Measurements from ENCODE around the gene BAHCC1. TPM values are rescaled to one million over a fixed set of nuclear protein-coding genes. Genes with fewer than 3 reads are reported as not detected.

BAHCC1 gene
- total RNA-seq, 1 donor from 2014 or later, result 3.4 TPM

DNA sequence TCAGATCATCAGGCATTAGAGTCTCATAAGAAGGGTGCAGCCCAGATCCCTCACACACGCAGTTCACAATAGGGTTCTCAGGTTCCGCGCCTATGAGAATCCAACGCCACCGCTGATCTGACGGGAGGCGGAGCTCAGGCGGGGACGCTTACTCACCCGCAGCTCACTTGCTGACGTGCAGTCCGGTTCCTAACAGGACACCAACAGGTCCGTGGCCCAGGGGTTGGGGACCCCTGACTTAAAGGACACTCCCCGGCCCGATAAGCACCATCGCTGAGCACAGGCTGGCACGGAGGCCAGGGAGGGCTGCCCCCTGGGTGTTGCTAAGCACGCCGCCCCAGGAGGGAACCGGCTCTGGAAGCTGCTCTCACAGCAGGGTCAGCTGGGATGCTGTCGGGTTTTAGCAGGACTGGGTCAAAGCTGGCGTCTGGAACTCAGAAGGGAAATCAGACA is 30.1 kb upstream of the BAHCC1 start:
- Histone ChIP-seq H3K27ac (no peak overlapping the region), H3F3A (ENCODE audit: low read depth) (peaks cover 4% of the 10 kb centered on the region), H3K9me3 (ENCODE audit: low read depth) (no peaks in the 10 kb centered on the region), H4K20me1 (ENCODE audit: low read depth) (no peaks in the 10 kb centered on the region), H3K36me3 (no peaks in the 10 kb centered on the region), H3K79me2 (ENCODE audit: low read depth) (no peaks in the 10 kb centered on the region), H3K4me3 (peak overlapping the region; percentile 44), H3K9ac (no peak overlapping the region), H2AFZ (replicated peaks) (peak overlapping the region; percentile 86), H3K27me3 (peaks cover 56% of the 10 kb centered on the region), H3K4me2 (peak overlapping the region; percentile 79), H3K4me1 (peaks cover 14% of the 10 kb centered on the region)
- no peaks in the 10 kb centered on the region for H3K36me3 Mint-ChIP-seq
- TF ChIP-seq EZH2phosphoT487 (IDR thresholded peaks at IDR 0.05) (peak; percentile 33), EZH2 (IDR thresholded peaks at IDR 0.05) (no peak)
- peaks cover 16% of the 10 kb centered on the region for H3K27me3 Mint-ChIP-seq (ENCODE audit: insufficient read depth, low read depth)
- no peaks in the 10 kb centered on the region for H3K9me3 Mint-ChIP-seq
- DNase-seq (ENCODE audit: low spot score), result peak; percentile 85
- H3K4me3 Mint-ChIP-seq, result peak overlapping the region; percentile 71
- peaks cover 23% of the 10 kb centered on the region for H3K4me1 Mint-ChIP-seq
- H3K27ac Mint-ChIP-seq, result peak overlapping the region; percentile 76

DNA sequence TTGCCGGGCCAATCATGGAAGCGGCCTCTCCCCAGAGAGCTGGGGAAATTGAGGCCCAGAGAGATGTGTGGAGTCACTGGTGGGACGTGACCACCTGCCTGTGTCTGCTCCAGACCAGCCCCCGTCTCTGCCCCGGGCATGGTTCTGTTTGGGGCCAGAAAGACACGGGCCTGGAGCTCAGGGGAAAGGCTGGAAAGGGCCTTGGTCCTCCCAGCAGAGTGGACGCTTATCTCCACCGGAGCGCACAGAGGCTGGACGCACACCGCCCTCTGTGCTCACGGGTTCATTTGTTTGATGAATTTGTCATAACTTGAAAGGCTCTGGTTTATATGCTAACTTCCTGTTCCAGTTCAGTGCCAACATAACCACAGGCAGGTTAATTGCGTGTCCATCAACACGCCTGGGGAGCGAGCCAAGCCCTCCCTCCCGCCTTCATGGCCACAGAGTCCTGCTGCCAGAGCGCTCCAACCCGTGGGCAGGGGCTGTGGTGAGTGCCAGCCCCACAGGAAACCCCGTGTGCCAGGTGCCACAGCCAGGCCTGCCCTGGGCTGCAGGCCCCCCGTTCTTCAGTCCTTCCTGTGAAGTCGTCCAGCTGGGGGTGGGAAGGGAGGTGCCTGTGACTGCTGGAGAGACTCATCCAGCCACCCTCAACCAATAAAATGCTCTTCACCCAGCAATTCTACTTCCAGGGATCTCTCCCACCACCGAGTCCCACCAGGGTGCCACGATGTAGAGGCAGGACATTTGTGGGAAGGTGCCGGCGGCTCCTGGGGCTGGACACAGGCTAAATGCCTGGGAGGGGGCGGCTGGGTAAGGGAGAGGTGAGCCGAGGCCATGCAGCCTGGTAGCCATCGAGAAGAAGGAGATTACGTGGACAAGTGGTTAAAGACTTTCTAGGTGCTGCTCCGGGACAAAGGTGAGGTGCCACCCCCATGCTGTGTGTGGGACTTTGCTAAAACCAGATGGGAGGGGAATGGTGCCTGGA is 29.4 kb upstream of the BAHCC1 start:
- H4K20me1 ChIP-seq (ENCODE audit: low read depth), result no peaks in the 10 kb centered on the region
- peaks cover 14% of the 10 kb centered on the region for H3K4me1 ChIP-seq
- DNase-seq (ENCODE audit: low spot score), result no peak
- Mint-ChIP-seq H3K27ac (peak overlapping the region; percentile 76), H3K9me3 (no peaks in the 10 kb centered on the region), H3K4me3 (peak overlapping the region; percentile 71), H3K27me3 (ENCODE audit: insufficient read depth, low read depth) (peaks cover 14% of the 10 kb centered on the region), H3K36me3 (no peaks in the 10 kb centered on the region), H3K4me1 (peaks cover 23% of the 10 kb centered on the region)
- H3K27me3 ChIP-seq, result peaks cover 51% of the 10 kb centered on the region
- H3K9me3 ChIP-seq (ENCODE audit: low read depth), result no peaks in the 10 kb centered on the region
- H3K79me2 ChIP-seq (ENCODE audit: low read depth), result no peaks in the 10 kb centered on the region
- H3K4me2 ChIP-seq, result peak overlapping the region; percentile 79
- no peak overlapping the region for H2AFZ ChIP-seq (replicated peaks)
- peak overlapping the region; percentile 44 for H3K4me3 ChIP-seq
- H3K27ac ChIP-seq, result no peak overlapping the region
- H3K9ac ChIP-seq, result no peak overlapping the region
- peaks cover 4% of the 10 kb centered on the region for H3F3A ChIP-seq (ENCODE audit: low read depth)
- no peak for TF ChIP-seq EZH2phosphoT487 (IDR thresholded peaks at IDR 0.05)
- TF ChIP-seq EZH2 (IDR thresholded peaks at IDR 0.05), result no peak
- TF ChIP-seq, protein P1, sequence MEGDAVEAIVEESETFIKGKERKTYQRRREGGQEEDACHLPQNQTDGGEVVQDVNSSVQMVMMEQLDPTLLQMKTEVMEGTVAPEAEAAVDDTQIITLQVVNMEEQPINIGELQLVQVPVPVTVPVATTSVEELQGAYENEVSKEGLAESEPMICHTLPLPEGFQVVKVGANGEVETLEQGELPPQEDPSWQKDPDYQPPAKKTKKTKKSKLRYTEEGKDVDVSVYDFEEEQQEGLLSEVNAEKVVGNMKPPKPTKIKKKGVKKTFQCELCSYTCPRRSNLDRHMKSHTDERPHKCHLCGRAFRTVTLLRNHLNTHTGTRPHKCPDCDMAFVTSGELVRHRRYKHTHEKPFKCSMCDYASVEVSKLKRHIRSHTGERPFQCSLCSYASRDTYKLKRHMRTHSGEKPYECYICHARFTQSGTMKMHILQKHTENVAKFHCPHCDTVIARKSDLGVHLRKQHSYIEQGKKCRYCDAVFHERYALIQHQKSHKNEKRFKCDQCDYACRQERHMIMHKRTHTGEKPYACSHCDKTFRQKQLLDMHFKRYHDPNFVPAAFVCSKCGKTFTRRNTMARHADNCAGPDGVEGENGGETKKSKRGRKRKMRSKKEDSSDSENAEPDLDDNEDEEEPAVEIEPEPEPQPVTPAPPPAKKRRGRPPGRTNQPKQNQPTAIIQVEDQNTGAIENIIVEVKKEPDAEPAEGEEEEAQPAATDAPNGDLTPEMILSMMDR (IDR thresholded peaks at IDR 0.05), result no peak
- no peaks in the 10 kb centered on the region for H3K36me3 ChIP-seq

DNA sequence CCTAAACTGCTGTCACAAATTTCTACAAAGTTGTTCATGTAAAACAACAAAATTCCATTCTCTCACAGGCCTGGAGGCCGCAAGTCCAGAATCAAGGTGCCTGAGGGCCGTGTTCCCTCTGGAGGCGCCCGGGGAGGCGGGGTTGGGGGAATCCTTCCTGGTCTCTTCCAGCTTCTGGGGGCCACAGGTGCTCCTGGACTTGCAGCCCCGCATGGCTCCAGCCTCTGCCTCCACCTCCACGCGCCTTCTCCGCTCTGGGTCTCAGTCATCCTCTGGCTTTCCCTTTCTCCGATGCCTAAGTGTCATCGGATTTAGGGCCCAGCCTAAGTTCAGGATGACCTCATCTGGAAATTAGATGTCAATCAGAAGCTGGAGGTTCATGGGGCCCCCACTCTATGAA is 28.6 kb upstream of the BAHCC1 start:
- no peak for DNase-seq (ENCODE audit: low spot score)
- no peaks in the 10 kb centered on the region for H3K36me3 ChIP-seq
- Mint-ChIP-seq H3K27ac (no peak overlapping the region), H3K4me3 (no peak overlapping the region), H3K27me3 (ENCODE audit: insufficient read depth, low read depth) (peaks cover 17% of the 10 kb centered on the region), H3K4me1 (peaks cover 23% of the 10 kb centered on the region), H3K9me3 (no peaks in the 10 kb centered on the region), H3K36me3 (no peaks in the 10 kb centered on the region)
- no peak overlapping the region for H3K27ac ChIP-seq
- no peak overlapping the region for H2AFZ ChIP-seq (replicated peaks)
- H3K79me2 ChIP-seq (ENCODE audit: low read depth), result no peaks in the 10 kb centered on the region
- H3K9ac ChIP-seq, result no peak overlapping the region
- no peak overlapping the region for H3K4me3 ChIP-seq
- H3K4me1 ChIP-seq, result peaks cover 14% of the 10 kb centered on the region
- TF ChIP-seq EZH2 (IDR thresholded peaks at IDR 0.05), result no peak
- TF ChIP-seq EZH2phosphoT487 (IDR thresholded peaks at IDR 0.05), result no peak
- TF ChIP-seq, protein P1 (IDR thresholded peaks at IDR 0.05), result no peak
- H3K4me2 ChIP-seq, result no peak overlapping the region
- peaks cover 4% of the 10 kb centered on the region for H3F3A ChIP-seq (ENCODE audit: low read depth)
- H4K20me1 ChIP-seq (ENCODE audit: low read depth), result no peaks in the 10 kb centered on the region
- H3K27me3 ChIP-seq, result peaks cover 51% of the 10 kb centered on the region
- no peaks in the 10 kb centered on the region for H3K9me3 ChIP-seq (ENCODE audit: low read depth)

All from neural progenitor cell (in vitro differentiated cells).